DOHH2 (cell line): Measurements from ENCODE around the gene ST3GAL5.

Source experiments
- CTCF ChIP-seq: fragments of 200-600 bp; sonication (generic); IDR thresholded peaks from one replicate; pipeline ENCODE4 v1.5.1; 2014; ENCODE audit warnings: antibody characterized with exemption, mild to moderate bottlenecking, low read depth, low read length; ENCODE audit not compliant: poor library complexity, severe bottlenecking
- EZH2phosphoT487 ChIP-seq: fragments of 200-600 bp; sonication (generic); IDR thresholded peaks from 2 replicates; pipeline ENCODE4 v1.6.1; 2017; ENCODE audit warnings: borderline replicate concordance, mild to moderate bottlenecking, antibody characterized with exemption, low read length, moderate library complexity, mixed read lengths

- TF ChIP-seq CTCF (no peak), EZH2phosphoT487 (no peak)
These were observed 54.3 kb downstream of the ST3GAL5 start for GRCh38 chr2:85834466-85834865.
